Esophagus (tissue), 2 donors: ENCODE measurements around the gene CASP8. TPM values are rescaled to one million over a fixed set of nuclear protein-coding genes. Genes with fewer than 3 reads are reported as not detected.
"Not testable (repeated sequence)": the region's sequence is repeated elsewhere in the genome, so short reads cannot be mapped to it uniquely, and the experiment has no call there.

ENCODE experiments used
- H3K27ac ChIP-seq, 2 donors: one replicate each; pipeline ENCODE4 v1.5.1; 2013; ENCODE audit warnings: low read depth in 2 of 2, mild to moderate bottlenecking in 2 of 2, inconsistent platforms in 1 of 2, low read length in 1 of 2, moderate library complexity in 1 of 2
- H3K27me3 ChIP-seq, 2 donors: one replicate each; pipeline ENCODE4 v1.6.1; 2013; ENCODE audit warnings: low read length in 2 of 2, control low read depth in 1 of 2, mild to moderate bottlenecking in 1 of 2; ENCODE audit not compliant: insufficient read depth in 2 of 2, control insufficient read depth in 1 of 2
- H3K36me3 ChIP-seq, 2 donors: one replicate each; pipeline ENCODE4 v1.6.1; 2013; ENCODE audit warnings: low read length in 1 of 2; ENCODE audit not compliant: control insufficient read depth in 2 of 2, insufficient read depth in 2 of 2
- H3K4me1 ChIP-seq, 2 donors: one replicate each; pipeline ENCODE4 v1.6.1; 2013; ENCODE audit warnings: low read length in 1 of 2; ENCODE audit not compliant: control insufficient read depth in 2 of 2, insufficient read depth in 2 of 2
- H3K4me3 ChIP-seq, 2 donors: one replicate each; pipeline ENCODE4 v1.5.1; 2013; ENCODE audit warnings: low read length in 2 of 2, mild to moderate bottlenecking in 2 of 2, low read depth in 1 of 2, moderate library complexity in 1 of 2
- H3K9me3 ChIP-seq, 2 donors: one replicate each; pipeline ENCODE4 v1.6.1; 2013; ENCODE audit warnings: mild to moderate bottlenecking in 2 of 2, low read depth in 1 of 2, low read length in 1 of 2, moderate library complexity in 1 of 2; ENCODE audit not compliant: control insufficient read depth in 2 of 2, insufficient read depth in 1 of 2
- WGBS, 2 donors: extraction: QIAGEN DNeasy Blood & Tissue Kit; methylation state at CpG; one replicate each; pipeline ENCODE4 v1.1.7; 2013; 5-methylcytosine and 5-hydroxymethylcytosine counted together
- polyA plus RNA-seq, 2 donors: library from polyadenylated mRNA; stranded (reverse); fragments of 200-250 nt; gene quantifications; one replicate each; pipeline ENCODE4 v1.2.3, GENCODE V29; 2013
- donor health status: healthy with polysubstance abuse.
- donor health status: Bipolar disorder and iron deficiency.

The CASP8 gene
- polyA plus RNA-seq, 2 donors, result 12.8 to 19.6 TPM

GRCh38 chr2:201280191-201281040 is 20.1 kb downstream of the CASP8 start:
- H3K36me3 ChIP-seq, result peaks cover 3 to 5% of the 10 kb centered on the region in 2 donors
- H3K4me1 ChIP-seq, result no peaks in the 10 kb centered on the region
- no peaks in the 10 kb centered on the region for H3K27me3 ChIP-seq
- no peak overlapping the region for H3K27ac ChIP-seq
- no peaks in the 10 kb centered on the region for H3K9me3 ChIP-seq
- 88% methylated on average over 3 of the region's 3 CpGs for WGBS, 2 donors
- H3K4me3 ChIP-seq, result no peak overlapping the region

GRCh38 chr2:201285499-201285898 is 25.2 kb downstream of the CASP8 start:
- 96 to 97% methylated on average over 1 of the region's 1 CpG for WGBS, 2 donors
- no peak overlapping the region for H3K27ac ChIP-seq
- no peak overlapping the region for H3K4me3 ChIP-seq
- H3K36me3 ChIP-seq, result peaks cover 6 to 7% of the 10 kb centered on the region in 2 donors
- H3K4me1 ChIP-seq, result no peaks in the 10 kb centered on the region
- peaks cover 0 to 4% of the 10 kb centered on the region in 2 donors for H3K9me3 ChIP-seq
- H3K27me3 ChIP-seq, result no peaks in the 10 kb centered on the region

GRCh38 chr2:201290457-201291148 is 30.3 kb downstream of the CASP8 start:
- H3K27ac ChIP-seq, H3K36me3 ChIP-seq, H3K4me1 ChIP-seq, H3K27me3 ChIP-seq, H3K4me3 ChIP-seq, H3K9me3 ChIP-seq: not testable (repeated sequence)
- WGBS, 2 donors, result 92 to 96% methylated on average over 15 of the region's 15 CpGs

GRCh38 chr2:201298462-201299052 is 38.2 kb downstream of the CASP8 start:
- no peak overlapping the region for H3K27ac ChIP-seq
- no peaks in the 10 kb centered on the region for H3K4me1 ChIP-seq
- H3K27me3 ChIP-seq, result no peaks in the 10 kb centered on the region
- 46 to 49% methylated on average over 3 of the region's 3 CpGs for WGBS, 2 donors
- H3K4me3 ChIP-seq, result no peak overlapping the region
- peaks cover 0 to 3% of the 10 kb centered on the region in 2 donors for H3K9me3 ChIP-seq
- no peaks in the 10 kb centered on the region for H3K36me3 ChIP-seq

GRCh38 chr2:201299929-201300328 is 39.6 kb downstream of the CASP8 start:
- H3K4me3 ChIP-seq, H3K4me1 ChIP-seq, H3K36me3 ChIP-seq, H3K9me3 ChIP-seq, H3K27me3 ChIP-seq, H3K27ac ChIP-seq: not testable (repeated sequence)
- WGBS, 2 donors, result 97% methylated on average over 11 of the region's 11 CpGs

GRCh38 chr2:201307876-201308275 is 47.5 kb downstream of the CASP8 start:
- no peaks in the 10 kb centered on the region for H3K27me3 ChIP-seq
- no peaks in the 10 kb centered on the region for H3K36me3 ChIP-seq
- H3K27ac ChIP-seq, result no peak overlapping the region
- WGBS, 2 donors, result 96 to 99% methylated on average over 3 of the region's 3 CpGs
- H3K9me3 ChIP-seq, result no peaks in the 10 kb centered on the region
- no peak overlapping the region for H3K4me3 ChIP-seq
- no peaks in the 10 kb centered on the region for H3K4me1 ChIP-seq

GRCh38 chr2:201308914-201309313 is 48.6 kb downstream of the CASP8 start:
- Histone ChIP-seq H3K9me3 (no peaks in the 10 kb centered on the region), H3K27me3 (no peaks in the 10 kb centered on the region), H3K4me1 (peaks cover 0 to 3% of the 10 kb centered on the region in 2 donors), H3K36me3 (no peaks in the 10 kb centered on the region), H3K4me3 (no peak overlapping the region), H3K27ac (no peak overlapping the region)
- WGBS, 2 donors, result 97% methylated on average over 3 of the region's 3 CpGs

GRCh38 chr2:201313362-201313761 is 53.0 kb downstream of the CASP8 start:
- no peaks in the 10 kb centered on the region for H3K27me3 ChIP-seq
- H3K9me3 ChIP-seq, result no peaks in the 10 kb centered on the region
- no peaks in the 10 kb centered on the region for H3K36me3 ChIP-seq
- peaks cover 0 to 3% of the 10 kb centered on the region in 2 donors for H3K4me1 ChIP-seq
- 66 to 69% methylated on average over 5 of the region's 5 CpGs for WGBS, 2 donors
- H3K27ac ChIP-seq, result peak overlapping the region in 1 of 2 donors; percentile 21
- no peak overlapping the region for H3K4me3 ChIP-seq

GRCh38 chr2:201319511-201319910 is 59.2 kb downstream of the CASP8 start:
- Histone ChIP-seq H3K4me1 (no peaks in the 10 kb centered on the region), H3K9me3 (peaks cover 0 to 3% of the 10 kb centered on the region in 2 donors), H3K4me3 (no peak overlapping the region), H3K27ac (no peak overlapping the region), H3K36me3 (no peaks in the 10 kb centered on the region), H3K27me3 (no peaks in the 10 kb centered on the region)
- 64 to 73% methylated on average over 2 of the region's 2 CpGs for WGBS, 2 donors
